ENCODE measurements around the gene GSTM3.

Gene GSTM3

DNA sequence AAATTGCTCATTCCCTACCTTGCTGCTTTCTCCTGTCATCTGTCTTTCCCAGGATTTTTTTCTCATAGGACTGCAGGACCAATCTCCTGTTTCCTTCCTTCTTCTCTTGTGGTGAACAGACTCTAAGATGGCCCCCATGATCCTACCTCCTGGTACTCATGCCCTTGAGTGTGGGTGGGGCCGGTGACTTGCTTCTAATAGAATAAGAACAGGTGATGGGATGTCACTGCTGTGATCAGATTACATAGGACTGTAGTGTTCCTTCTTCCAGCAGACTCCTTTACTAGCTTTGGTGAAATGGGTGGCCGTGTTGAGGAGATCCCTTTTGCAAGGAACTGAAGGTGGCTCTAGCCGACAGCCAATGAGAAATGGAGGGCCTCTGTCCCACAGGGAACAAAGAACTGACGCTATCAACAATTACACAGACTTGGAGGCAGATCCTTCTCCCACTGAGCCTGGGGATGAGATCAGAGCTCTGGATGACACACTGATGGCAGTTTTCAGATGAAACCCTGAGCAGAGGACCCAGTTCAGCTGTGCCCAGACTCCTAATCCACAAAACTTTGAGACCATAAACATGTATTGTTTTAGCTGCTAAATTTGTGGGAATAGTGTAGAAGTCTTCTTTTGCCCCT lies 7.5 kb downstream of the GSTM3 start:
- TF ChIP-seq, protein P1, sequence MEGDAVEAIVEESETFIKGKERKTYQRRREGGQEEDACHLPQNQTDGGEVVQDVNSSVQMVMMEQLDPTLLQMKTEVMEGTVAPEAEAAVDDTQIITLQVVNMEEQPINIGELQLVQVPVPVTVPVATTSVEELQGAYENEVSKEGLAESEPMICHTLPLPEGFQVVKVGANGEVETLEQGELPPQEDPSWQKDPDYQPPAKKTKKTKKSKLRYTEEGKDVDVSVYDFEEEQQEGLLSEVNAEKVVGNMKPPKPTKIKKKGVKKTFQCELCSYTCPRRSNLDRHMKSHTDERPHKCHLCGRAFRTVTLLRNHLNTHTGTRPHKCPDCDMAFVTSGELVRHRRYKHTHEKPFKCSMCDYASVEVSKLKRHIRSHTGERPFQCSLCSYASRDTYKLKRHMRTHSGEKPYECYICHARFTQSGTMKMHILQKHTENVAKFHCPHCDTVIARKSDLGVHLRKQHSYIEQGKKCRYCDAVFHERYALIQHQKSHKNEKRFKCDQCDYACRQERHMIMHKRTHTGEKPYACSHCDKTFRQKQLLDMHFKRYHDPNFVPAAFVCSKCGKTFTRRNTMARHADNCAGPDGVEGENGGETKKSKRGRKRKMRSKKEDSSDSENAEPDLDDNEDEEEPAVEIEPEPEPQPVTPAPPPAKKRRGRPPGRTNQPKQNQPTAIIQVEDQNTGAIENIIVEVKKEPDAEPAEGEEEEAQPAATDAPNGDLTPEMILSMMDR (IDR thresholded peaks at IDR 0.05) = no peak

DNA sequence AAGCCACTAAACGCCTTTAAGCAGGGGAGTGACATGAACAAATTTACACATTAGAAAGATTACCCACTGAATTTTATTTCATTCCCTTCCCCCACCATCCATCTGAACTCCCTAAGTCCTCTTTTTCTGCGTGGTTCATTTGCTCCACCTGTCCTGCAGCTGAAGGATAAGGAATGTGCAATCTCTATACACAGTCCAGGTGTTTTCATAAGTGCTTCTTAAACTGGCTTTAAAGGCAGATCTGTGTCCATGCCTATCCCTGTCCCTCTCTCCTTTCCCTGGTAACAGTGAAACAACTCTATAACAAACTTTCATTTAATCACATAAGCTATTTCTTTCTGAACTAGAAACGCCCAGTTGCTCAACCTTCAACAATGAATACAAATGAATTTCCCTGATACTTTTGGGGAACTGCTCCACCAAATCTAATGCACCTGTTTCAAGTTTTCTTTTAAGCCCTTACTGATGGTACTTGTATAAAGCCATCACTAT lies 8.4 kb downstream of the GSTM3 start:
- TF ChIP-seq, protein P1 (IDR thresholded peaks at IDR 0.05) = no peak

DNA sequence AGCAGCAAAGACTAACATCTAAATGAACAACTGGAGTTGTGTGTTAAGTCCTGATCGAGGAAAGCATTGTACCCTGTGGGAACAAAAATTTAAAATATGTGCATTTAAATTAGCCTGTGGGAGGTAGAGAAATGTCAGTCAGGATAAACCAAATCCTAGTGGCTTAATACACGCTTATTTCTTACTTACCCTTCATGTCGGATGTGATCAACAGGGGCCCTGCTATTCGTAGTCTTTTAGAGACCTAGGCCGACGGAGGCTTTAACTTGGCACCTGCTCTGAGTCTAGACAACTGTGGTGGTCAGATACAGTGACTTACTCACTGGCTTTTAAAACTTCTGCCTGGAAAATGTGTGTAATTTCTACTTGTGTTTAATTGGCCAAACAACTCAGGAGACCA lies 10.2 kb downstream of the GSTM3 start:
- TF ChIP-seq, protein P1 (IDR thresholded peaks at IDR 0.05) = no peak

DNA sequence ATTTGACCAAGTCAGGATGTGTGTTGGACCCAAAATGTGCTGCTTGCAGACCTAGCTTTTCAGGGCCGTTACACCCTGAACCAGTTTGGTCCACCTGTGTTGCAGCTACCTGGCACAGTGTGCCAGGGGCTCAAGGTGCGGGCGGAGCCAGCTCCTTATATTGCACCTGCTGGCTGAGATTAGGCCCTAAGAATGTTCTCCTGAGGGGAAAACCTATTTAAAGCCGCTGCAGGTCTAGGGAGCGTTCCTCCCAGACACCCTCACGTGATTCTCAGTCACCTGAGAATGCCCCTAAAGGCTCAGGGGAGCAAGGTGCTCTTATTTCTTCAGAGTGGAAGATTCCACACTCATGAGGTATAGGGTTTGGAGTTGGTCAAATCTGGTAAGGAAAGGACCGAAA lies 12.0 kb downstream of the GSTM3 start:
- TF ChIP-seq, protein P1 (IDR thresholded peaks at IDR 0.05) = no peak

DNA sequence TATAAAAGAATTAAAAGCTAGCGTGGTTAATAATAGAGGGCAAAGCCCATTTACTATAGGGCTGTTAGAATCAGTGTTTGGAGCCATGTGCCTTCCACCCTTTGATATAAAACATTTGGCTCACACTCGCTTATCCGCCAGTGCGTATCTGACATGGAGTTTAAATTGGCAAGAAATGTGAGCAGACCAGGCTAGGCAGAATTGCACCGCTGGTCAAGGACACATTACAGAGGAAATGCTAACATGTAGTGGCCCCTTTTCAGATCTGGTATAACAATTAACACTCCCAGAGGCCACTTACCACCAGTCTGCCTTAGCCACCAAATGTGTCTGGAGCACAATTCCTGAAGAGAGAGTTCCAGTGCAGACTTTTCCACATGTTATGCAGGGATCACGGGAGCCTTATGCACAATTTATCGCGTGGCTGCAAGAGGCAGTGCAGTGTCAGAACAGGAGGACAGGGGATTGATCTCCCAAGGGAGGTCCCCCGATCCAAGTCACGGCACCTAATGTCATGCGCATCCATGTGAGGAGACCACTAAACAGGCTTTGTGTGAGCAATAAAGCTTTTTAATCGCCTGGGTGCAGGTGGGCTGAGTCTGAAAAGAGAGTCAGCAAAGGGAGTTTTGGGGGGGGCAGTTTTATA lies 14.0 kb downstream of the GSTM3 start:
- TF ChIP-seq, protein P1 (IDR thresholded peaks at IDR 0.05) = no peak

DNA sequence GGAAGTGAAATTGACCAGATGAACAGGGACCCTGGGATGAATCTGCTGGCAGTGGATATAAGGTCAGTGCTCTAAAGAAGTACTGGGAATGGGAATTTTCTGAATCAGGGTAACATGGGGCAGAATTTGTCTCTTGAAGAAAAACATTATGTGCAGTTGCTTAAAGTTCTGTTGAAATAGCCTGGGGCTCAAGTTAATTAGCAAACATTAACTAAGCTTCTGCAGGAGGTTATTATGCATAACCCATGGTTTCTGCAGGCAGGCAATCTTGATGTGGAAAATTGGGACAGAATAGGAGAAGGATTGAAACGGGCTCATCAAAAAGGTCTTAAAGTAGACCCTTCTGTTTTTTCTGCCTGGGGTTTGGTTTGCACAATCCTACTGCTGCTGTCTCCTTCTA lies 14.8 kb downstream of the GSTM3 start:
- TF ChIP-seq, protein P1 (IDR thresholded peaks at IDR 0.05) = no peak

DNA sequence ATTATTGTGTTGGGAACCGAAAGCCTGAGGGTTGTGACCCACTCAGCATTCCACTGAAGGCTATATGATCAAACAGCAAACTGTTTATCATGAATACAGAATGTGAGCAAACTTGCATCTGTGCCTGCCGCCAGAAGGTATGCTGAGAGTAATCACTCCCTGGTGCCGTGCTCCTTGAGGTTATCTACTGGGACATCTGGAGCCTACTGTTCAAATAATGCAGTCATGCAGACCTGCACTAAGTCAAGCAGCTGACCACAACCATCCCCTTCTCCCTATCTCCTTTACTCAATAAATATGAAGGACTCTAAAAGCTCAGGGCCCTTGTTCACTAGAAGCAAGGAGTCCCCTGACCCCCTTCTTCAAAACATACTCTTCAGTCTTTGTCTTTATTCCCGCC lies 15.3 kb downstream of the GSTM3 start:
- TF ChIP-seq, protein P1 (IDR thresholded peaks at IDR 0.05) = no peak
